GM18498 (cell line): Measurements from ENCODE around the gene SOX15.

Experiments used
- ATAC-seq: cut with Tn5 transposase; IDR thresholded peaks from one replicate; pipeline ENCODE4 v1.9.1; 2021; ENCODE audit warnings: mild to moderate bottlenecking, moderate library complexity; ENCODE audit not compliant: unreplicated experiment

SOX15 gene

GRCh38 chr17:7579001-7579833, 10.7 kb downstream of the SOX15 start, which contains the start of gene CD68:
Gene CD68 (plus strand): TSS chr17:7579638. CDS start chr17:7579678, 40 bp downstream.
- ATAC-seq = no peak

GRCh38 chr17:7577327-7578199, 12.3 kb downstream of the SOX15 start:
- no peak for ATAC-seq

GRCh38 chr17:7576432-7576937, 13.4 kb downstream of the SOX15 start:
- no peak for ATAC-seq

GRCh38 chr17:7575959-7576358, 13.9 kb downstream of the SOX15 start:
- ATAC-seq = no peak

- ATAC-seq = no peak
Measured at GRCh38 chr17:7575481-7575883, 14.4 kb downstream of the SOX15 start.

GRCh38 chr17:7574176-7574953, 15.5 kb downstream of the SOX15 start:
- no peak for ATAC-seq

- peak; percentile 23 for ATAC-seq
Measured at GRCh38 chr17:7573324-7574080, 16.4 kb downstream of the SOX15 start.

- ATAC-seq = peak; percentile 88
Measured at GRCh38 chr17:7572588-7573323, 17.1 kb downstream of the SOX15 start.

- ATAC-seq = no peak
Measured at GRCh38 chr17:7572338-7572587, 17.6 kb downstream of the SOX15 start.

GRCh38 chr17:7570351-7570750, 19.5 kb downstream of the SOX15 start:
- ATAC-seq = no peak

- ATAC-seq = no peak
Measured at GRCh38 chr17:7569571-7569970, 20.3 kb downstream of the SOX15 start.

GRCh38 chr17:7563115-7563869, 26.6 kb downstream of the SOX15 start:
- ATAC-seq = no peak

GRCh38 chr17:7562208-7562605, 27.7 kb downstream of the SOX15 start:
- no peak for ATAC-seq

GRCh38 chr17:7561589-7562207, 28.2 kb downstream of the SOX15 start, which contains the start of gene SENP3:
Gene SENP3 (plus strand): TSS chr17:7561919. CDS start chr17:7563077, 1,158 bp downstream.
- peak; percentile 76 for ATAC-seq

- peak; percentile 63 for ATAC-seq
Measured at GRCh38 chr17:7561028-7561575, 28.8 kb downstream of the SOX15 start.

GRCh38 chr17:7560172-7561027, 29.5 kb downstream of the SOX15 start:
- ATAC-seq = no peak
